SK-N-SH (cell line): Measurements from ENCODE around the gene GPR85.

ENCODE experiments used
- EZH2phosphoT487 ChIP-seq: fragments of 200-600 bp; sonication (generic); IDR thresholded peaks from 2 replicates; pipeline ENCODE4 v1.6.1; 2017; ENCODE audit warnings: low read depth, mixed run types, mild to moderate bottlenecking, antibody characterized with exemption, moderate library complexity, borderline replicate concordance
- REST ChIP-seq: IDR thresholded peaks from 2 replicates; pipeline ENCODE4 v1.6.1; 2012; ENCODE audit warnings: mild to moderate bottlenecking, low read depth, low read length, moderate library complexity
- RFX5 ChIP-seq: IDR thresholded peaks from 2 replicates; pipeline ENCODE4 v1.6.1; 2012; ENCODE audit warnings: mild to moderate bottlenecking, improper control_type of control experiment, low read length
- USF1 ChIP-seq: IDR thresholded peaks from 2 replicates; pipeline ENCODE4 v1.4.0; 2012; ENCODE audit warnings: low read depth, borderline replicate concordance
- TF ChIP-seq, protein P1 (sequence below): fragments of 200-600 bp; sonication (generic); IDR thresholded peaks from 2 replicates; pipeline ENCODE4 v1.6.1; 2017; ENCODE audit warnings: antibody characterized with exemption, mild to moderate bottlenecking, moderate library complexity

GRCh38 chr7:113060100-113060499 lies 26.5 kb downstream of the GPR85 start:
- TF ChIP-seq, protein P1, sequence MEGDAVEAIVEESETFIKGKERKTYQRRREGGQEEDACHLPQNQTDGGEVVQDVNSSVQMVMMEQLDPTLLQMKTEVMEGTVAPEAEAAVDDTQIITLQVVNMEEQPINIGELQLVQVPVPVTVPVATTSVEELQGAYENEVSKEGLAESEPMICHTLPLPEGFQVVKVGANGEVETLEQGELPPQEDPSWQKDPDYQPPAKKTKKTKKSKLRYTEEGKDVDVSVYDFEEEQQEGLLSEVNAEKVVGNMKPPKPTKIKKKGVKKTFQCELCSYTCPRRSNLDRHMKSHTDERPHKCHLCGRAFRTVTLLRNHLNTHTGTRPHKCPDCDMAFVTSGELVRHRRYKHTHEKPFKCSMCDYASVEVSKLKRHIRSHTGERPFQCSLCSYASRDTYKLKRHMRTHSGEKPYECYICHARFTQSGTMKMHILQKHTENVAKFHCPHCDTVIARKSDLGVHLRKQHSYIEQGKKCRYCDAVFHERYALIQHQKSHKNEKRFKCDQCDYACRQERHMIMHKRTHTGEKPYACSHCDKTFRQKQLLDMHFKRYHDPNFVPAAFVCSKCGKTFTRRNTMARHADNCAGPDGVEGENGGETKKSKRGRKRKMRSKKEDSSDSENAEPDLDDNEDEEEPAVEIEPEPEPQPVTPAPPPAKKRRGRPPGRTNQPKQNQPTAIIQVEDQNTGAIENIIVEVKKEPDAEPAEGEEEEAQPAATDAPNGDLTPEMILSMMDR, result no peak
- TF ChIP-seq USF1 (no peak), REST (no peak), RFX5 (no peak), EZH2phosphoT487 (no peak)
